Liver (tissue), 9 donors: ENCODE results near the gene GALNT9. TPM values are rescaled to one million over a fixed set of nuclear protein-coding genes. Genes with fewer than 3 reads are reported as not detected.

ENCODE experiments used
- DNase-seq: peaks from one replicate; pipeline ENCODE4 v3.0.0-alpha.2; 2017; ENCODE audit warnings: low spot score
- H3K27ac ChIP-seq, 2 donors: one replicate each; pipeline ENCODE4 v1.7.0; 2013; ENCODE audit warnings: inconsistent platforms in 2 of 2, low read length in 2 of 2, control low read depth in 1 of 2, low read depth in 1 of 2, mild to moderate bottlenecking in 1 of 2
- H3K27me3 ChIP-seq, 4 donors: one replicate each; pipeline versions ENCODE4 v1.6.1 to v1.7.0; 2013; ENCODE audit warnings: low read length in 3 of 4, inconsistent platforms in 1 of 4, mild to moderate bottlenecking in 1 of 4, moderate library complexity in 1 of 4; ENCODE audit not compliant: control insufficient read depth in 4 of 4, insufficient read depth in 4 of 4
- H3K36me3 ChIP-seq, 4 donors: one replicate each; pipeline versions ENCODE4 v1.6.1 to v1.7.0; 2013; ENCODE audit warnings: low read length in 3 of 4, mild to moderate bottlenecking in 3 of 4, low read depth in 1 of 4, moderate library complexity in 1 of 4; ENCODE audit not compliant: control insufficient read depth in 4 of 4, insufficient read depth in 3 of 4
- H3K4me1 ChIP-seq, 4 donors: one replicate each; pipeline versions ENCODE4 v1.6.1 to v1.7.0; 2013; ENCODE audit warnings: low read length in 3 of 4, mild to moderate bottlenecking in 3 of 4, moderate library complexity in 1 of 4; ENCODE audit not compliant: control insufficient read depth in 4 of 4, insufficient read depth in 4 of 4
- H3K4me3 ChIP-seq, 3 donors: one replicate each; pipeline versions ENCODE4 v1.6.1 to v1.7.0; 2013; ENCODE audit warnings: low read length in 3 of 3, control low read depth in 1 of 3, low read depth in 1 of 3, mild to moderate bottlenecking in 1 of 3
- H3K9ac ChIP-seq, 2 donors: one replicate each; pipeline ENCODE4 v1.7.0; 2013; ENCODE audit warnings: low read length in 2 of 2, mild to moderate bottlenecking in 2 of 2, moderate library complexity in 2 of 2, control low read depth in 1 of 2, low read depth in 1 of 2
- H3K9me3 ChIP-seq, 4 donors: one replicate each; pipeline versions ENCODE4 v1.6.1 to v1.7.0; 2013; ENCODE audit warnings: low read length in 3 of 4; ENCODE audit not compliant: control insufficient read depth in 4 of 4
- ATF3 ChIP-seq: IDR thresholded peaks from 2 replicates; pipeline ENCODE4 v1.6.1; 2016; ENCODE audit warnings: antibody characterized with exemption
- CTCF ChIP-seq: fragments of 150-350 bp; IDR thresholded peaks from 2 replicates; pipeline ENCODE4 v1.5.1; 2017; ENCODE audit warnings: improper control_type of control experiment, low read depth, low read length; ENCODE audit not compliant: missing input control
- EGR1 ChIP-seq, 2 donors: IDR thresholded peaks; 2 replicates each; pipeline ENCODE4 v1.6.1; 2016 to 2018; ENCODE audit warnings: antibody characterized with exemption in 2 of 2, low read depth in 2 of 2
- FOXA1 ChIP-seq: IDR thresholded peaks from 2 replicates; pipeline ENCODE4 v1.6.1; 2016; ENCODE audit warnings: antibody characterized with exemption
- FOXA2 ChIP-seq: IDR thresholded peaks from 2 replicates; pipeline ENCODE4 v1.6.1; 2016; ENCODE audit warnings: antibody characterized with exemption
- GABPA ChIP-seq, 2 donors: IDR thresholded peaks in 1 of 2; conservative IDR thresholded peaks in 1 of 2; 2 replicates each; pipeline ENCODE4 v1.6.1; 2016; ENCODE audit warnings: antibody characterized with exemption in 2 of 2, mild to moderate bottlenecking in 1 of 2, moderate library complexity in 1 of 2
- HNF4A ChIP-seq, 2 donors: conservative IDR thresholded peaks; 2 replicates each; pipeline ENCODE4 v1.6.1; 2016; ENCODE audit warnings: antibody characterized with exemption in 2 of 2, mild to moderate bottlenecking in 2 of 2
- HNF4G ChIP-seq: IDR thresholded peaks from 2 replicates; pipeline ENCODE4 v1.6.1; 2016; ENCODE audit warnings: antibody characterized with exemption
- JUND ChIP-seq, 2 donors: IDR thresholded peaks; 2 replicates each; pipeline ENCODE4 v1.6.1; 2016; ENCODE audit warnings: antibody characterized with exemption in 2 of 2
- MAX ChIP-seq: IDR thresholded peaks from 2 replicates; pipeline ENCODE4 v1.6.1; 2016; ENCODE audit warnings: antibody characterized with exemption
- NR2F2 ChIP-seq: IDR thresholded peaks from 2 replicates; pipeline ENCODE4 v1.6.1; 2016; ENCODE audit warnings: antibody characterized with exemption
- RAD21 ChIP-seq, 2 donors: IDR thresholded peaks; 2 replicates each; pipeline ENCODE4 v1.6.1; 2016; ENCODE audit warnings: antibody characterized with exemption in 2 of 2, mild to moderate bottlenecking in 2 of 2
- REST ChIP-seq: IDR thresholded peaks from 2 replicates; pipeline ENCODE4 v1.6.1; 2016; ENCODE audit warnings: antibody characterized with exemption, mild to moderate bottlenecking
- RXRA ChIP-seq, 2 donors: IDR thresholded peaks; 2 replicates each; pipeline ENCODE4 v1.6.1; 2017 to 2018; ENCODE audit warnings: antibody characterized with exemption in 2 of 2, mild to moderate bottlenecking in 1 of 2
- SP1 ChIP-seq: IDR thresholded peaks from 2 replicates; pipeline ENCODE4 v1.6.1; 2018; ENCODE audit warnings: antibody characterized with exemption, mild to moderate bottlenecking
- TAF1 ChIP-seq: conservative IDR thresholded peaks from 2 replicates; pipeline ENCODE4 v1.6.1; 2016; ENCODE audit warnings: antibody characterized with exemption, mild to moderate bottlenecking
- YY1 ChIP-seq: IDR thresholded peaks from 2 replicates; pipeline ENCODE4 v1.6.1; 2016; ENCODE audit warnings: antibody characterized with exemption, mild to moderate bottlenecking
- ZBTB33 ChIP-seq: IDR thresholded peaks from 2 replicates; pipeline ENCODE4 v1.6.1; 2016; ENCODE audit warnings: antibody characterized with exemption
- WGBS: extraction: QIAGEN DNeasy Blood & Tissue Kit; methylation state at CpG from one replicate; pipeline ENCODE4 v1.1.7; 2013; 5-methylcytosine and 5-hydroxymethylcytosine counted together
- polyA plus RNA-seq, 2 donors: library from polyadenylated mRNA; stranded (reverse) in 1 of 2; unstranded in 1 of 2; fragments of 200-250 nt in 1 of 2; fragments of >200 nt in 1 of 2; fragmentation: Nextera tagmentation in 1 of 2; extraction: Ambion mirVana in 1 of 2; gene quantifications; one replicate each; pipeline versions ENCODE4 v1.2.1 to v1.2.3, GENCODE V29; 2013 to 2015
- total RNA-seq, 2 donors: library from RNA; depleted of rRNA; stranded (reverse); fragments of >200 nt; gene quantifications; one replicate each; pipeline ENCODE4 v1.2.3, GENCODE V29; 2014
- donor health status: healthy.
- donor health status: healthy.
- donor health status: healthy.
- donor health status: healthy.
- donor health status: healthy.

GALNT9 gene
- total and polyA plus RNA-seq, 4 donors, result 0.05 to 0.25 (median 0.09) TPM; not detected in 1

GRCh38 chr12:132176385-132176919, 152.9 kb downstream of the GALNT9 start:
- no peaks in the 10 kb centered on the region for H3K4me1 ChIP-seq
- peaks cover 0 to 6% (median 3%) of the 10 kb centered on the region in 4 donors for H3K27me3 ChIP-seq
- DNase-seq, result no peak
- no peak overlapping the region for H3K4me3 ChIP-seq
- no peaks in the 10 kb centered on the region for H3K9me3 ChIP-seq
- no peak overlapping the region for H3K27ac ChIP-seq
- TF ChIP-seq MAX (no peak), HNF4A (conservative IDR thresholded peaks at IDR 0.05) (no peak), YY1 (no peak), ATF3 (no peak), ZBTB33 (no peak), TAF1 (no peak), RAD21 (IDR thresholded peaks at IDR 0.05) (no peak), SP1 (no peak), FOXA2 (no peak), REST (no peak), RXRA (IDR thresholded peaks at IDR 0.05) (no peak), EGR1 (IDR thresholded peaks at IDR 0.05; ENCODE audit: low read depth in 2 of 2) (no peak), JUND (IDR thresholded peaks at IDR 0.05) (no peak), GABPA (IDR thresholded peaks at IDR 0.05 in 1 of 2, conservative IDR thresholded peaks at IDR 0.05 in 1 of 2) (no peak), HNF4G (no peak), CTCF (no peak), NR2F2 (no peak), FOXA1 (no peak)
- WGBS, result 60% methylated on average over 19 of the region's 19 CpGs
- H3K36me3 ChIP-seq, result no peaks in the 10 kb centered on the region
- no peak overlapping the region for H3K9ac ChIP-seq
